HepG2 (cell line): ENCODE data around the gene RPH3AL. TPM values are rescaled to one million over a fixed set of nuclear protein-coding genes. Genes with fewer than 3 reads are reported as not detected.

Experiments used
- ERF ChIP-seq: IDR thresholded peaks from 2 replicates; pipeline ENCODE4 v1.6.1; 2018; ENCODE audit warnings: missing biosample characterization, missing genetic modification reagents
- GATAD1 ChIP-seq: IDR thresholded peaks from 2 replicates; pipeline ENCODE4 v1.6.1; 2016; ENCODE audit warnings: missing genetic modification reagents, missing compliant biosample characterization
- JUND ChIP-seq: sonication (generic); formaldehyde crosslinking; IDR thresholded peaks from 2 replicates; pipeline ENCODE4 v1.8.0; 2022; ENCODE audit warnings: mild to moderate bottlenecking, missing genetic modification reagents
- MTF2 ChIP-seq: sonication (generic); formaldehyde crosslinking; IDR thresholded peaks from 2 replicates; pipeline ENCODE4 v1.5.0; 2020; ENCODE audit warnings: missing genetic modification reagents, borderline replicate concordance
- PRPF4 ChIP-seq: fragments of 200-400 bp; formaldehyde crosslinking; IDR thresholded peaks from 2 replicates; pipeline ENCODE4 v1.6.1; 2016; ENCODE audit warnings: low read length, low read depth; ENCODE audit not compliant: poor library complexity, severe bottlenecking
- STAT5B ChIP-seq: sonication (generic); formaldehyde crosslinking; IDR thresholded peaks from 2 replicates; pipeline ENCODE4 v1.4.0; 2020; ENCODE audit warnings: missing genetic modification reagents
- ZC3H13 ChIP-seq: sonication (generic); formaldehyde crosslinking; IDR thresholded peaks from 2 replicates; pipeline ENCODE4 v1.8.1; 2023; ENCODE audit warnings: mild to moderate bottlenecking, missing genetic modification reagents, moderate library complexity
- ZMYM4 ChIP-seq: sonication (generic); formaldehyde crosslinking; IDR thresholded peaks from 2 replicates; pipeline ENCODE4 v1.8.1; 2023; ENCODE audit warnings: mild to moderate bottlenecking, missing genetic modification reagents
- ZNF354B ChIP-seq: sonication (generic); formaldehyde crosslinking; IDR thresholded peaks from 2 replicates; pipeline ENCODE4 v1.8.0; 2022; ENCODE audit warnings: mild to moderate bottlenecking, missing genetic modification reagents
- ZNF496 ChIP-seq: sonication (generic); formaldehyde crosslinking; IDR thresholded peaks from 2 replicates; pipeline ENCODE4 v1.8.1; 2023; ENCODE audit warnings: mild to moderate bottlenecking, moderate library complexity, missing genetic modification reagents; ENCODE audit not compliant: insufficient replicate concordance
- ZNF605 ChIP-seq: sonication (generic); formaldehyde crosslinking; IDR thresholded peaks from 2 replicates; pipeline ENCODE4 v1.8.0; 2022; ENCODE audit warnings: mild to moderate bottlenecking, missing genetic modification reagents
- ZNF652 ChIP-seq: IDR thresholded peaks from 2 replicates; pipeline ENCODE4 v1.6.1; 2016; ENCODE audit warnings: low read depth, borderline replicate concordance
- polyA plus RNA-seq, 8 experiments: library from polyadenylated mRNA; depleted of rRNA in 3 of 8; stranded (reverse) in 7 of 8; unstranded in 1 of 8; fragments of >200 nt; fragmentation: Illumina TruSeq in 4 of 8; extraction: Trizol in 4 of 8; gene quantifications; 2 replicates each; pipeline versions ENCODE4 v1.2.1 to v1.2.3, GENCODE V29; 2011 to 2016; ENCODE audit warnings: low read depth in 4 of 8, missing spikeins in 1 of 8, mixed read lengths in 1 of 8; ENCODE audit not compliant: insufficient read depth in 1 of 8
- total RNA-seq, 5 experiments: library from RNA; depleted of rRNA; stranded (reverse); fragments of >200 nt; fragmentation: Illumina TruSeq; extraction: Trizol; gene quantifications; 2 replicates each; pipeline ENCODE4 v1.2.3, GENCODE V29; 2016; ENCODE audit warnings: low read depth in 1 of 5
- TF ChIP-seq, protein P1 (sequence below): sonication (generic); formaldehyde crosslinking; IDR thresholded peaks from 2 replicates; pipeline ENCODE4 v1.5.1; 2020; ENCODE audit warnings: mild to moderate bottlenecking, missing genetic modification reagents, borderline replicate concordance
- TF ChIP-seq, protein P2 (sequence below): sonication (generic); formaldehyde crosslinking; conservative IDR thresholded peaks from 2 replicates; pipeline ENCODE4 v1.4.0; 2020; ENCODE audit warnings: mild to moderate bottlenecking, missing genetic modification reagents, moderate library complexity
- TF ChIP-seq, protein P3 (sequence below): sonication (generic); formaldehyde crosslinking; IDR thresholded peaks from 2 replicates; pipeline ENCODE4 v1.8.0; 2022; ENCODE audit warnings: mild to moderate bottlenecking, missing genetic modification reagents, moderate library complexity
- TF ChIP-seq, protein P4 (sequence below): sonication (generic); formaldehyde crosslinking; IDR thresholded peaks from 2 replicates; pipeline ENCODE4 v1.4.0; 2020; ENCODE audit warnings: missing genetic modification reagents
- TF ChIP-seq, protein P5 (sequence below): sonication (generic); formaldehyde crosslinking; IDR thresholded peaks from 2 replicates; pipeline ENCODE4 v1.4.0; 2020; ENCODE audit warnings: missing genetic modification reagents

The RPH3AL gene
- total and polyA plus RNA-seq, 2 of the 13 experiments (the other 11 are each of a cell fraction or from before 2014, with no cell fraction given) = 7.8 to 16.4 TPM

DNA sequence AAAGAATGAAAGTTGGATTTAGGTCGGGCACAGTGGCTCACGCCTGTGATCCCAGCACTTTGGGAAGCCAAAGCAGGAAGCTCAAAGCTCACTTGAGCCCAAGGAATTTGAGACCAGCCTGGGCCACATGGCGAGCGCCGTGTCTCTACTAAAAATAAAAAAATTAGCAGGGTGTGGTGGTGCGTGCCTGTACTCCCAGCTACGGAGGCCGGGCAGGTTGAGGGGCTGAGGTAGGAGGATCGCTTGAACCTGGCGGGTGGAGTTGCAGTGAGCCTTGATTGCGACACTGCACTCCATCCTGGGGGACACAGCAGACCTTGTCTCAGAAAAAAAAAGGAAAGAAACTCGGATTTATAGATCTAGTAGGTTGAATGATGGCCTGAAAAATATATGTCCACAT, 37.4 kb upstream of the RPH3AL start (continued):
- 0 out of 2 replicates have a peak, but pooled peaks have one; percentile 44 for TF ChIP-seq MTF2 (CRISPR knock-in tag)
- TF ChIP-seq, protein P1, sequence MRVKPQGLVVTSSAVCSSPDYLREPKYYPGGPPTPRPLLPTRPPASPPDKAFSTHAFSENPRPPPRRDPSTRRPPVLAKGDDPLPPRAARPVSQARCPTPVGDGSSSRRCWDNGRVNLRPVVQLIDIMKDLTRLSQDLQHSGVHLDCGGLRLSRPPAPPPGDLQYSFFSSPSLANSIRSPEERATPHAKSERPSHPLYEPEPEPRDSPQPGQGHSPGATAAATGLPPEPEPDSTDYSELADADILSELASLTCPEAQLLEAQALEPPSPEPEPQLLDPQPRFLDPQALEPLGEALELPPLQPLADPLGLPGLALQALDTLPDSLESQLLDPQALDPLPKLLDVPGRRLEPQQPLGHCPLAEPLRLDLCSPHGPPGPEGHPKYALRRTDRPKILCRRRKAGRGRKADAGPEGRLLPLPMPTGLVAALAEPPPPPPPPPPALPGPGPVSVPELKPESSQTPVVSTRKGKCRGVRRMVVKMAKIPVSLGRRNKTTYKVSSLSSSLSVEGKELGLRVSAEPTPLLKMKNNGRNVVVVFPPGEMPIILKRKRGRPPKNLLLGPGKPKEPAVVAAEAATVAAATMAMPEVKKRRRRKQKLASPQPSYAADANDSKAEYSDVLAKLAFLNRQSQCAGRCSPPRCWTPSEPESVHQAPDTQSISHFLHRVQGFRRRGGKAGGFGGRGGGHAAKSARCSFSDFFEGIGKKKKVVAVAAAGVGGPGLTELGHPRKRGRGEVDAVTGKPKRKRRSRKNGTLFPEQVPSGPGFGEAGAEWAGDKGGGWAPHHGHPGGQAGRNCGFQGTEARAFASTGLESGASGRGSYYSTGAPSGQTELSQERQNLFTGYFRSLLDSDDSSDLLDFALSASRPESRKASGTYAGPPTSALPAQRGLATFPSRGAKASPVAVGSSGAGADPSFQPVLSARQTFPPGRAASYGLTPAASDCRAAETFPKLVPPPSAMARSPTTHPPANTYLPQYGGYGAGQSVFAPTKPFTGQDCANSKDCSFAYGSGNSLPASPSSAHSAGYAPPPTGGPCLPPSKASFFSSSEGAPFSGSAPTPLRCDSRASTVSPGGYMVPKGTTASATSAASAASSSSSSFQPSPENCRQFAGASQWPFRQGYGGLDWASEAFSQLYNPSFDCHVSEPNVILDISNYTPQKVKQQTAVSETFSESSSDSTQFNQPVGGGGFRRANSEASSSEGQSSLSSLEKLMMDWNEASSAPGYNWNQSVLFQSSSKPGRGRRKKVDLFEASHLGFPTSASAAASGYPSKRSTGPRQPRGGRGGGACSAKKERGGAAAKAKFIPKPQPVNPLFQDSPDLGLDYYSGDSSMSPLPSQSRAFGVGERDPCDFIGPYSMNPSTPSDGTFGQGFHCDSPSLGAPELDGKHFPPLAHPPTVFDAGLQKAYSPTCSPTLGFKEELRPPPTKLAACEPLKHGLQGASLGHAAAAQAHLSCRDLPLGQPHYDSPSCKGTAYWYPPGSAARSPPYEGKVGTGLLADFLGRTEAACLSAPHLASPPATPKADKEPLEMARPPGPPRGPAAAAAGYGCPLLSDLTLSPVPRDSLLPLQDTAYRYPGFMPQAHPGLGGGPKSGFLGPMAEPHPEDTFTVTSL = no peak
- no peak for TF ChIP-seq ZNF354B (CRISPR knock-in tag)
- TF ChIP-seq ZNF605 = no peak
- TF ChIP-seq, protein P2, sequence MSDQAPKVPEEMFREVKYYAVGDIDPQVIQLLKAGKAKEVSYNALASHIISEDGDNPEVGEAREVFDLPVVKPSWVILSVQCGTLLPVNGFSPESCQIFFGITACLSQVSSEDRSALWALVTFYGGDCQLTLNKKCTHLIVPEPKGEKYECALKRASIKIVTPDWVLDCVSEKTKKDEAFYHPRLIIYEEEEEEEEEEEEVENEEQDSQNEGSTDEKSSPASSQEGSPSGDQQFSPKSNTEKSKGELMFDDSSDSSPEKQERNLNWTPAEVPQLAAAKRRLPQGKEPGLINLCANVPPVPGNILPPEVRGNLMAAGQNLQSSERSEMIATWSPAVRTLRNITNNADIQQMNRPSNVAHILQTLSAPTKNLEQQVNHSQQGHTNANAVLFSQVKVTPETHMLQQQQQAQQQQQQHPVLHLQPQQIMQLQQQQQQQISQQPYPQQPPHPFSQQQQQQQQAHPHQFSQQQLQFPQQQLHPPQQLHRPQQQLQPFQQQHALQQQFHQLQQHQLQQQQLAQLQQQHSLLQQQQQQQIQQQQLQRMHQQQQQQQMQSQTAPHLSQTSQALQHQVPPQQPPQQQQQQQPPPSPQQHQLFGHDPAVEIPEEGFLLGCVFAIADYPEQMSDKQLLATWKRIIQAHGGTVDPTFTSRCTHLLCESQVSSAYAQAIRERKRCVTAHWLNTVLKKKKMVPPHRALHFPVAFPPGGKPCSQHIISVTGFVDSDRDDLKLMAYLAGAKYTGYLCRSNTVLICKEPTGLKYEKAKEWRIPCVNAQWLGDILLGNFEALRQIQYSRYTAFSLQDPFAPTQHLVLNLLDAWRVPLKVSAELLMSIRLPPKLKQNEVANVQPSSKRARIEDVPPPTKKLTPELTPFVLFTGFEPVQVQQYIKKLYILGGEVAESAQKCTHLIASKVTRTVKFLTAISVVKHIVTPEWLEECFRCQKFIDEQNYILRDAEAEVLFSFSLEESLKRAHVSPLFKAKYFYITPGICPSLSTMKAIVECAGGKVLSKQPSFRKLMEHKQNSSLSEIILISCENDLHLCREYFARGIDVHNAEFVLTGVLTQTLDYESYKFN = 0 out of 2 replicates have a peak, but pooled peaks have one; percentile 17
- no peak for TF ChIP-seq PRPF4
- no peak for TF ChIP-seq STAT5B (CRISPR knock-in tag)
- TF ChIP-seq ZMYM4 (CRISPR knock-in tag) = no peak
- TF ChIP-seq, protein P3, sequence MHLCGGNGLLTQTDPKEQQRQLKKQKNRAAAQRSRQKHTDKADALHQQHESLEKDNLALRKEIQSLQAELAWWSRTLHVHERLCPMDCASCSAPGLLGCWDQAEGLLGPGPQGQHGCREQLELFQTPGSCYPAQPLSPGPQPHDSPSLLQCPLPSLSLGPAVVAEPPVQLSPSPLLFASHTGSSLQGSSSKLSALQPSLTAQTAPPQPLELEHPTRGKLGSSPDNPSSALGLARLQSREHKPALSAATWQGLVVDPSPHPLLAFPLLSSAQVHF (CRISPR knock-in tag) = no peak
- TF ChIP-seq ZC3H13 = no peak
- 0 out of 2 replicates have a peak, but pooled peaks have one; percentile 10 for TF ChIP-seq ZNF652 (CRISPR knock-in tag)
- TF ChIP-seq GATAD1 (CRISPR knock-in tag) = peak; percentile 22; the same call in 1 of the 2 replicates
- TF ChIP-seq ERF (CRISPR knock-in tag) = 0 out of 2 replicates have a peak, but pooled peaks have one; percentile 47
- TF ChIP-seq, protein P4, sequence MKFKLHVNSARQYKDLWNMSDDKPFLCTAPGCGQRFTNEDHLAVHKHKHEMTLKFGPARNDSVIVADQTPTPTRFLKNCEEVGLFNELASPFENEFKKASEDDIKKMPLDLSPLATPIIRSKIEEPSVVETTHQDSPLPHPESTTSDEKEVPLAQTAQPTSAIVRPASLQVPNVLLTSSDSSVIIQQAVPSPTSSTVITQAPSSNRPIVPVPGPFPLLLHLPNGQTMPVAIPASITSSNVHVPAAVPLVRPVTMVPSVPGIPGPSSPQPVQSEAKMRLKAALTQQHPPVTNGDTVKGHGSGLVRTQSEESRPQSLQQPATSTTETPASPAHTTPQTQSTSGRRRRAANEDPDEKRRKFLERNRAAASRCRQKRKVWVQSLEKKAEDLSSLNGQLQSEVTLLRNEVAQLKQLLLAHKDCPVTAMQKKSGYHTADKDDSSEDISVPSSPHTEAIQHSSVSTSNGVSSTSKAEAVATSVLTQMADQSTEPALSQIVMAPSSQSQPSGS (CRISPR knock-in tag) = no peak
- TF ChIP-seq, protein P5, sequence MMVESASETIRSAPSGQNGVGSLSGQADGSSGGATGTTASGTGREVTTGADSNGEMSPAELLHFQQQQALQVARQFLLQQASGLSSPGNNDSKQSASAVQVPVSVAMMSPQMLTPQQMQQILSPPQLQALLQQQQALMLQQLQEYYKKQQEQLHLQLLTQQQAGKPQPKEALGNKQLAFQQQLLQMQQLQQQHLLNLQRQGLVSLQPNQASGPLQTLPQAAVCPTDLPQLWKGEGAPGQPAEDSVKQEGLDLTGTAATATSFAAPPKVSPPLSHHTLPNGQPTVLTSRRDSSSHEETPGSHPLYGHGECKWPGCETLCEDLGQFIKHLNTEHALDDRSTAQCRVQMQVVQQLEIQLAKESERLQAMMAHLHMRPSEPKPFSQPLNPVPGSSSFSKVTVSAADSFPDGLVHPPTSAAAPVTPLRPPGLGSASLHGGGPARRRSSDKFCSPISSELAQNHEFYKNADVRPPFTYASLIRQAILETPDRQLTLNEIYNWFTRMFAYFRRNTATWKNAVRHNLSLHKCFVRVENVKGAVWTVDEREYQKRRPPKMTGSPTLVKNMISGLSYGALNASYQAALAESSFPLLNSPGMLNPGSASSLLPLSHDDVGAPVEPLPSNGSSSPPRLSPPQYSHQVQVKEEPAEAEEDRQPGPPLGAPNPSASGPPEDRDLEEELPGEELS = no peak
- TF ChIP-seq JUND (CRISPR knock-in tag) = no peak
- no peak for TF ChIP-seq ZNF496 (CRISPR knock-in tag)
